Caco-2 (cell line): Measurements from ENCODE around the gene MAGEB1. TPM values are rescaled to one million over a fixed set of nuclear protein-coding genes. Genes with fewer than 3 reads are reported as not detected.

Experiments
- Bru-seq: library from RNA; stranded (reverse); fragments of 400-500 nt; gene quantifications from one replicate; lab custom pipeline; 2021; lab: Mats Ljungman, UMichigan
- BruChase-seq, 2 experiments: library from RNA; stranded (reverse); fragments of 400-500 nt; gene quantifications; one replicate each; lab custom pipeline; 2021; lab: Mats Ljungman, UMichigan
- BruUV-seq: library from RNA; stranded (reverse); fragments of 400-500 nt; replicated peaks from 2 replicates; lab custom pipeline; 2021; lab: Mats Ljungman, UMichigan
- CTCF ChIA-PET: fragments of 300-600 bp; sonication (Branson Sonifier 250); formaldehyde crosslinking; loops from one replicate; lab custom pipeline; 2022; ENCODE audit warnings: antibody characterized with exemption; lab: Charles Lee
- POLR2A ChIA-PET: fragments of 300-600 bp; sonication (Branson Sonifier 250); formaldehyde crosslinking; loops from one replicate; lab custom pipeline; 2022; ENCODE audit warnings: antibody characterized with exemption; lab: Charles Lee
- DNase-seq, 2 experiments: peaks; one replicate each; pipeline versions ENCODE4 v3.0.0 to v3.0.0-alpha.2; 2020 to 2022
- H3K27me3 ChIP-seq: replicated peaks from 2 replicates; pipeline ENCODE4 v1.6.0; 2011; ENCODE audit warnings: low read length; ENCODE audit not compliant: control insufficient read depth, insufficient read depth
- H3K36me3 ChIP-seq: 2 replicates; pipeline ENCODE4 v1.5.1; 2011; ENCODE audit warnings: low read length; ENCODE audit not compliant: control insufficient read depth, insufficient read depth
- H3K4me1 ChIP-seq: fragments of 250-450 bp; sonication (Bioruptor Pico); 2 replicates; pipeline ENCODE4 v1.5.1; 2020; ENCODE audit warnings: mild to moderate bottlenecking
- H3K4me3 ChIP-seq: 2 replicates; pipeline ENCODE4 v1.5.1; 2011; ENCODE audit warnings: low read depth, mild to moderate bottlenecking, control low read depth, low read length
- H3K9me3 ChIP-seq: fragments of 250-450 bp; sonication (Bioruptor Pico); 2 replicates; pipeline ENCODE4 v1.5.1; 2020; ENCODE audit warnings: mild to moderate bottlenecking, moderate library complexity
- H3K27ac Mint-ChIP-seq: one replicate; pipeline ENCODE4 v1.8.0; 2022; ENCODE audit warnings: mixed read lengths; ENCODE audit not compliant: unreplicated experiment
- H3K27me3 Mint-ChIP-seq: one replicate; pipeline ENCODE4 v1.8.0; 2022; ENCODE audit warnings: mixed read lengths; ENCODE audit not compliant: insufficient read depth, unreplicated experiment
- H3K36me3 Mint-ChIP-seq: one replicate; pipeline ENCODE4 v1.8.0; 2022; ENCODE audit warnings: mild to moderate bottlenecking, mixed read lengths; ENCODE audit not compliant: insufficient read depth, unreplicated experiment
- H3K4me1 Mint-ChIP-seq: one replicate; pipeline ENCODE4 v1.8.0; 2022; ENCODE audit warnings: low read depth, mixed read lengths; ENCODE audit not compliant: unreplicated experiment
- H3K4me3 Mint-ChIP-seq: one replicate; pipeline ENCODE4 v1.8.0; 2022; ENCODE audit warnings: mild to moderate bottlenecking, moderate library complexity, mixed read lengths; ENCODE audit not compliant: unreplicated experiment
- H3K9me3 Mint-ChIP-seq: one replicate; pipeline ENCODE4 v1.8.0; 2022; ENCODE audit warnings: mixed read lengths; ENCODE audit not compliant: unreplicated experiment
- intact Hi-C: fragments of 100-400 bp; cut with micrococcal nuclease; formaldehyde crosslinking; loops from one replicate; pipeline ENCODE4 v1.10.0; 2022; ENCODE audit not compliant: unreplicated experiment
- long read RNA-seq: library from polyadenylated mRNA; stranded (forward); transcript quantifications from one replicate; pipeline ENCODE4 v2.0.0, GENCODE V29; 2022
- total RNA-seq: library from RNA; stranded (reverse); gene quantifications from 2 replicates; pipeline ENCODE4 v1.2.3, GENCODE V29; 2022
- TF ChIP-seq, protein P1 (sequence below), 2 experiments: fragments of 200-600 bp in 1 of 2; IDR thresholded peaks; 1 replicate in 1 of 2; 2 replicates in 1 of 2; pipeline versions ENCODE4 v1.5.1 to v1.8.0; 2011 to 2022; ENCODE audit warnings: antibody characterized with exemption in 1 of 2, control low read depth in 1 of 2, inconsistent platforms in 1 of 2, low read depth in 1 of 2, low read length in 1 of 2, mild to moderate bottlenecking in 1 of 2, moderate library complexity in 1 of 2; ENCODE audit not compliant: insufficient read depth in 1 of 2, severe bottlenecking in 1 of 2, unreplicated experiment in 1 of 2

The MAGEB1 gene, protein sequence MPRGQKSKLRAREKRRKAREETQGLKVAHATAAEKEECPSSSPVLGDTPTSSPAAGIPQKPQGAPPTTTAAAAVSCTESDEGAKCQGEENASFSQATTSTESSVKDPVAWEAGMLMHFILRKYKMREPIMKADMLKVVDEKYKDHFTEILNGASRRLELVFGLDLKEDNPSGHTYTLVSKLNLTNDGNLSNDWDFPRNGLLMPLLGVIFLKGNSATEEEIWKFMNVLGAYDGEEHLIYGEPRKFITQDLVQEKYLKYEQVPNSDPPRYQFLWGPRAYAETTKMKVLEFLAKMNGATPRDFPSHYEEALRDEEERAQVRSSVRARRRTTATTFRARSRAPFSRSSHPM
- total RNA-seq (not detected in 2 replicates), Bru-seq, nascent RNA (not detected), BruChase-seq, experiment 1, labeled RNA remaining after a 2-hour chase (not detected), BruChase-seq, experiment 2, labeled RNA remaining after a 6-hour chase (not detected)
- long read RNA-seq, result 0 reads

DNA sequence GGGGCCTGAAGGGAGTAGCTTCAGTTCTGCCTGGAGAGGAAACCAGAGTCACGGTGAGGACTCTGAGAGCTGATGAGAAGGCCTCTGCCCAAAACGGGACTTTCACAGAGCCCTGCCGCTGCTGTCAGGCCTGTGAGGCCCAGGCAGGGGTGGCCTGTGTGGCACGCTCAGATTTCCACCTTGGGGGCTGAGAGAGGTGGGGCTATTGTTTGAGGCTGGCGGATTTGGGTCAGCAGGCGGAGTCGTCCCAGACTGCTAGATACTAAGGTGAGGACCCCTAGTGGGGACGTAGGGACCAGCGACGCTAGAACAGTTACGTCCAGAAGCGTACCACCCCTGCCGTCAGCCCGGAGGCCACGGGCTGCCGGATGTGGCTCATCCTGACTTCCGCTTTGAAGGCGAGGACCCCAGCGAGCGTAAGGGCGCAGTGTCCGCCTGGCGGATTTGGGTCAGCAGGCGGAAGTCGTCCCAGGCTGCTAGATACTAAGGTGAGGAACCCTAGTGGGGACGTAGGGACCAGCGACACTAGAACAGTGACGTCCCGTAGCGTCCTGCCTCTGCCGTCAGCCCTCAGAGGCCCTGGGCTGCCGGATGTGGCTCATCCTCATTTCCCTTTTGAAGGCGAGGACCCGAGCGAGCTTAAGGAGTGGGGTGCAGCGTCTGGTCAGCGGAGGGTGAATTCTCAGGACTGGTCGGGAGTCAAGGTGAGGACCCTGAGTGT, at the start of gene MAGEB1:
Gene MAGEB1, plus strand, starts transcription at position 378 of the 721 bp plus-strand sequence. CDS start 3,348 bp downstream, outside the sequence.
- ChIA-PET CTCF (no interaction called here), POLR2A (no interaction called here)
- Mint-ChIP-seq H3K27me3 (no peaks in the 10 kb centered on the region), H3K9me3 (no peaks in the 10 kb centered on the region), H3K27ac (no peak within 1 kb of the TSS), H3K4me3 (no peak within 1 kb of the TSS), H3K36me3 (no peaks in the 10 kb centered on the region), H3K4me1 (no peaks in the 10 kb centered on the region)
- Histone ChIP-seq H3K4me3 (no peak within 1 kb of the TSS), H3K27me3 (no peaks in the 10 kb centered on the region), H3K9me3 (no peaks in the 10 kb centered on the region), H3K4me1 (no peaks in the 10 kb centered on the region), H3K36me3 (no peaks in the 10 kb centered on the region)
- intact Hi-C loops, result no loop called here
- DNase-seq, result no peak
- TF ChIP-seq, protein P1, sequence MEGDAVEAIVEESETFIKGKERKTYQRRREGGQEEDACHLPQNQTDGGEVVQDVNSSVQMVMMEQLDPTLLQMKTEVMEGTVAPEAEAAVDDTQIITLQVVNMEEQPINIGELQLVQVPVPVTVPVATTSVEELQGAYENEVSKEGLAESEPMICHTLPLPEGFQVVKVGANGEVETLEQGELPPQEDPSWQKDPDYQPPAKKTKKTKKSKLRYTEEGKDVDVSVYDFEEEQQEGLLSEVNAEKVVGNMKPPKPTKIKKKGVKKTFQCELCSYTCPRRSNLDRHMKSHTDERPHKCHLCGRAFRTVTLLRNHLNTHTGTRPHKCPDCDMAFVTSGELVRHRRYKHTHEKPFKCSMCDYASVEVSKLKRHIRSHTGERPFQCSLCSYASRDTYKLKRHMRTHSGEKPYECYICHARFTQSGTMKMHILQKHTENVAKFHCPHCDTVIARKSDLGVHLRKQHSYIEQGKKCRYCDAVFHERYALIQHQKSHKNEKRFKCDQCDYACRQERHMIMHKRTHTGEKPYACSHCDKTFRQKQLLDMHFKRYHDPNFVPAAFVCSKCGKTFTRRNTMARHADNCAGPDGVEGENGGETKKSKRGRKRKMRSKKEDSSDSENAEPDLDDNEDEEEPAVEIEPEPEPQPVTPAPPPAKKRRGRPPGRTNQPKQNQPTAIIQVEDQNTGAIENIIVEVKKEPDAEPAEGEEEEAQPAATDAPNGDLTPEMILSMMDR (IDR thresholded peaks at IDR 0.05; ENCODE audit: insufficient read depth in 1 of 2, low read depth in 1 of 2, low read length in 1 of 2, severe bottlenecking in 1 of 2, unreplicated experiment in 1 of 2), result no peak
- BruUV-seq, result no TSS peak

DNA sequence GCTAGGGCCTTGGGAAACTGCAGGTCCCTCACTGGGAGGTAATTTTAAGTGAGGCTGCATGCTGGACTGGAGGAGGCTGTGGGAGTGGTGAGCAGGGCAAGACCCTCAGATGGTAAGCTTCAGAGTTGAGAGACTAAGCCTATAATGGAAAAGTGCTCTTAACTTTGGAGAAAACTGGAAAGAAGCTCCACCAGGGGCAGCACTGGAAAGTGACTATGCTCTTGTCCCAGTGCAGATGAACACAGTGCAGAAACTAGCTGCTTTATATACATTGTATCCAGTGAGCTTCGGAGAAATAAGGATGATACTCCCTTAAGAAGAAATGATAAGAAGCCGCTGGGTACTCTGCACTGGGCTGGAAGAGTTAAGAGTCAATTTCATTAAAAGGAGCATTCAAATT, 34.8 kb upstream of the MAGEB1 start:
- Mint-ChIP-seq H3K4me1 (no peaks in the 10 kb centered on the region), H3K36me3 (no peaks in the 10 kb centered on the region), H3K27me3 (peaks cover 2% of the 10 kb centered on the region), H3K9me3 (no peaks in the 10 kb centered on the region), H3K27ac (no peak overlapping the region), H3K4me3 (no peak overlapping the region)
- ChIA-PET POLR2A (no interaction called here), CTCF (no interaction called here)
- Histone ChIP-seq H3K9me3 (no peaks in the 10 kb centered on the region), H3K4me3 (no peak overlapping the region), H3K27me3 (no peaks in the 10 kb centered on the region), H3K4me1 (no peaks in the 10 kb centered on the region), H3K36me3 (no peaks in the 10 kb centered on the region)
- no peak for DNase-seq
- TF ChIP-seq, protein P1 (IDR thresholded peaks at IDR 0.05; ENCODE audit: insufficient read depth in 1 of 2, low read depth in 1 of 2, low read length in 1 of 2, severe bottlenecking in 1 of 2, unreplicated experiment in 1 of 2), result no peak
- BruUV-seq, result no TSS peak
- intact Hi-C loops, result no loop called here

DNA sequence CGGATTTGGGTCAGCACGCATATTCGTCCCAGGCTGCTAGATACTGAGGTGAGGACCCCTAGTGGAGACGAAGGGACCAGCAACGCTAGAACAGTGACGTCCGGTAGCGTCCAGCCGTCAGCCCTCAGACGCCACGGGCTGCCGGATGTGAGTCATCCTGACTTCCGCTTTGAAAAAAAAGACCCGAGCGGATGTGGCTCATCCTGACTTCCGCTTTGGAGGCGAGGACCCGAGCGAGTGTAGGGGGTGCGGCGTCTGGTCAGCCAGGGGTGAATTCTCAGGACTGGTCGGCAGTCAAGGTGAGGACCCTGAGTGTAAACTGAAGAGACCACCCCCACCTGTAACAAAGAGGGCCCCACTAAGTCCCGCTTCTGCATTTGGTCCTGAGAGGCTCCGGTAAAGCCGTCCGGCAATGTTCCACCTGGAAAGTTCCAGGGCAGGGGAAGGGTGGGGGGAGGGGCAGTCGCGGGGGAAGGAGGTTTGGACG, 31.5 kb upstream of the MAGEB1 start, which contains the start of gene MAGEB2:
Gene MAGEB2, plus strand, starts transcription at position 207 of the 487 bp plus-strand sequence. CDS start 3,018 bp downstream, outside the sequence.
- Mint-ChIP-seq H3K27me3 (peaks cover 2% of the 10 kb centered on the region), H3K27ac (no peak within 1 kb of the TSS), H3K9me3 (no peaks in the 10 kb centered on the region), H3K36me3 (no peaks in the 10 kb centered on the region), H3K4me1 (no peaks in the 10 kb centered on the region), H3K4me3 (no peak within 1 kb of the TSS)
- Histone ChIP-seq H3K36me3 (no peaks in the 10 kb centered on the region), H3K4me3 (no peak within 1 kb of the TSS), H3K9me3 (no peaks in the 10 kb centered on the region), H3K4me1 (no peaks in the 10 kb centered on the region), H3K27me3 (no peaks in the 10 kb centered on the region)
- ChIA-PET CTCF (no interaction called here), POLR2A (no interaction called here)
- intact Hi-C loops, result no loop called here
- no peak for DNase-seq
- no TSS peak for BruUV-seq
- TF ChIP-seq, protein P1 (IDR thresholded peaks at IDR 0.05; ENCODE audit: insufficient read depth in 1 of 2, low read depth in 1 of 2, low read length in 1 of 2, severe bottlenecking in 1 of 2, unreplicated experiment in 1 of 2), result no peak
